ENCODE measurements around the gene ADORA1.

ADORA1 gene

GRCh38 chr1:203184467-203184866, 56.9 kb downstream of the ADORA1 start:
- in situ Hi-C loops (cut with MboI; ENCODE audit: low sequenced_read_pairs) = no loop called here

- in situ Hi-C loops (cut with MboI; ENCODE audit: low sequenced_read_pairs) = no loop called here
Observed at GRCh38 chr1:203185061-203185461, 57.5 kb downstream of the ADORA1 start.

GRCh38 chr1:203185585-203185984, 58.1 kb downstream of the ADORA1 start:
- in situ Hi-C loops (cut with MboI; ENCODE audit: low sequenced_read_pairs) = no loop called here

GRCh38 chr1:203186091-203186445, 58.5 kb downstream of the ADORA1 start:
- in situ Hi-C loops (cut with MboI; ENCODE audit: low sequenced_read_pairs) = no loop called here

- in situ Hi-C loops (cut with MboI; ENCODE audit: low sequenced_read_pairs) = no loop called here
Observed at GRCh38 chr1:203186446-203187303, 59.1 kb downstream of the ADORA1 start, which contains the start of gene CHI3L1. Gene CHI3L1 (minus strand): TSS chr1:203186704. CDS start chr1:203186623, 81 bp downstream.

- in situ Hi-C loops (cut with MboI; ENCODE audit: low sequenced_read_pairs) = no loop called here
Observed at GRCh38 chr1:203187304-203187685, 59.8 kb downstream of the ADORA1 start.

DNA sequence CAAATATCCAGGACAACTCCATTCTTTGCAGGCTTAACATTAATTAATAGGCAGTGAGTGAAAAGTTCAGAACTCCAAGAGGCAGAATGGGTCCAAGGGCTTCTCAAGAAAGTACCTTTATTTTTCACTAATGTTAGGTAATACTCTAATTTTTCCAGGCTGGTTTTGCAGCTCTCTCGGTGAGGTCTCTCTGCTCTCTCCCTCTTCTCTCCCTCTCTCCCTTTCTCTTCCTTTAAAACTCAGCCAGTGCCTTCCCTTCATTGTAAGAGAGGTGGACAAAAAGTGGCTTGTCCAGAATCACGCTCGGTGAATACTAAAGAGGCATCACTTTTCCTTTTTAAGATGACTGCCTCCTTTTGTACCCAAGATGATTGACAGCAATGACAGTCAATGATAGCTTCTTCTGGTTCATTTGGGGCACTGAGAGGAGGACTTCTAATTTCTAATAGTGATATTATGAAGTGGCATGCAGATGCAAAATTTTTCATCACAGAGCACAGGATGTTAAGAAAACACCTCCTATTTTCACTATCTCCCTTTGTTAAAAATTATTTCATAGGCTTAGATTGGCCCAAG, 60.3 kb downstream of the ADORA1 start:
- in situ Hi-C loops (cut with MboI; ENCODE audit: low sequenced_read_pairs) = no loop called here

- in situ Hi-C loops (cut with MboI; ENCODE audit: low sequenced_read_pairs) = no loop called here
Observed at GRCh38 chr1:203188686-203189232, 61.2 kb downstream of the ADORA1 start.

GRCh38 chr1:203189951-203190352, 62.4 kb downstream of the ADORA1 start:
- in situ Hi-C loops (cut with MboI; ENCODE audit: low sequenced_read_pairs) = no loop called here

DNA sequence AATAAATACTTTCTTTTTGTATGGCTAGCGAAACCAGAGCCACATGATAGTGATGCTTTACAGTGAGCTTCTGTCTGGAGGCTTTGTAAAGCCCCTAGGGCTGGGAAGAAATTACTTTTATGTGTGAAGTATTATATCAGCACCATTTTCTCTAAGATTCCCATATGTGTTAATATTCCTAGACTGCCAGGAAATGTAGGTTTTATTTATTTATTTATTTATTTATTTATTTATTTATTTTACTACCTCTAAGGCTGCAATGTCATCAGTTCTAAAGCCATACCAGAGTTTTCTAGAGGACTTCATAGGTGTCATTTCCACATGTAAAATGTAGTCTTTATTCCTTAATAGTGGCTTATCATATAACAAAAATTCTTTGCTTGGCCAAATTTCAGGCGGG, 63.4 kb downstream of the ADORA1 start:
- in situ Hi-C loops (cut with MboI; ENCODE audit: low sequenced_read_pairs) = no loop called here

DNA sequence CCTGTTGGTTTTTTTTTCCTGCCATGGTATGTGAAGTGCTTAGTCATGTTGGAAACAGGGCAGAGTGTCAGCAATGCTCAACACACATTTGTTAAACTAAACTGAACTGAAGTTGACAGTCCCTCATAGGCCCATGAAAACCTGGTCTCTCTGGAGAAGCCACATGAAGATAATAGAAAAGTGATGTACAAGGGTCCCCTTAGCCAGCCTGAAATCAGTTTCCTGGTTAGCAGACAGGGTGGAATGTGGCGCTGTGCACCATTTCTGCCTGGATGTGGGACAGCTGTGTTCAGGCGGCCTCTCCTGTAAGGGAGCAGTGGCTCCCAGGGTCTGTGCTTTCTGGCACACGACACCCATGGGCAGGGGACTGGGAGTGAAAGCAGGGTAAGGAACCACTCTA, 68.8 kb downstream of the ADORA1 start:
- in situ Hi-C loops (cut with MboI; ENCODE audit: low sequenced_read_pairs) = no loop called here

DNA sequence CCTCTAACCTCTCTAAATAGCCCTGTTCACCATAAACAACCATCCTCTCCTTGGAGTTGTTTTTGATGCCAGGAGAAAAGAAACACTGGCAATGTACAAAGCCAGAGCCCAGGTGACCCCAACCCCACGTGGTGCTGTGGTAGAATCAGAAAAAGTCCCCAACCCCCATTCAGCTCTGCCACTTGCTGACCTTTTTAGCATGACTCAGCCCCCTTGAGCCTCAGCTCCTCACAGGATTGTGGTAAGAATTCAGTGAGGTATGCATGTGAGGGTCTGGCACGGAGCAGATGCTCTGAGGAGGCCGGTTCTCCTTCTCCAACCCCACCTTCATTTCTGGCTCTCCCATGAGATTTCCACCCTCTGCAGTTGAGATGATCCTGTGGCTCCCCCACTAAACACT, 70.1 kb downstream of the ADORA1 start:
- in situ Hi-C loops (cut with MboI; ENCODE audit: low sequenced_read_pairs) = no loop called here

- in situ Hi-C loops (cut with MboI; ENCODE audit: low sequenced_read_pairs) = no loop called here
Observed at GRCh38 chr1:203199002-203199401, 71.5 kb downstream of the ADORA1 start.

DNA sequence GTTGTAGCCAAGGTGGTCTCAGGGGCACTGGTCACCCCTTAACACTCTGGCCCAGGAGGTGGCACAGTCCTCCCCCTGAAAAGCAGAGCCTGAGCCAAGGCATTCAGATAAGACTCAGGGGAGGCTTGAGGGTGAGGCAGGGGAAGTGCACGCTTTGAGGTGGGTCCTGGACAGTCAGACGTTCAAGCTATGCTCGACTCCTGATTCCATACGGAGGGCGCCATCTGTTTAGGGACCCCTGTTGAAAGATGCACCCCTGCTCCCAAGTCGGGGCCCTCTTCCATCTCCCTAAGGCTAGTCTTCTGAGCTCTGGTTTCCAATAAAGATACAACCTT, 71.9 kb downstream of the ADORA1 start:
- in situ Hi-C loops (cut with MboI; ENCODE audit: low sequenced_read_pairs) = no loop called here

GRCh38 chr1:203199816-203200571, 72.5 kb downstream of the ADORA1 start:
- in situ Hi-C loops (cut with MboI; ENCODE audit: low sequenced_read_pairs) = no loop called here

GRCh38 chr1:203200916-203201315, 73.4 kb downstream of the ADORA1 start:
- in situ Hi-C loops (cut with MboI; ENCODE audit: low sequenced_read_pairs) = no loop called here

GRCh38 chr1:203201516-203202205, 74.1 kb downstream of the ADORA1 start:
- in situ Hi-C loops (cut with MboI; ENCODE audit: low sequenced_read_pairs) = no loop called here

GRCh38 chr1:203202431-203203245, 75.1 kb downstream of the ADORA1 start:
- in situ Hi-C loops (cut with MboI; ENCODE audit: low sequenced_read_pairs) = no loop called here

GRCh38 chr1:203204756-203205155, 77.2 kb downstream of the ADORA1 start:
- in situ Hi-C loops (cut with MboI; ENCODE audit: low sequenced_read_pairs) = no loop called here

DNA sequence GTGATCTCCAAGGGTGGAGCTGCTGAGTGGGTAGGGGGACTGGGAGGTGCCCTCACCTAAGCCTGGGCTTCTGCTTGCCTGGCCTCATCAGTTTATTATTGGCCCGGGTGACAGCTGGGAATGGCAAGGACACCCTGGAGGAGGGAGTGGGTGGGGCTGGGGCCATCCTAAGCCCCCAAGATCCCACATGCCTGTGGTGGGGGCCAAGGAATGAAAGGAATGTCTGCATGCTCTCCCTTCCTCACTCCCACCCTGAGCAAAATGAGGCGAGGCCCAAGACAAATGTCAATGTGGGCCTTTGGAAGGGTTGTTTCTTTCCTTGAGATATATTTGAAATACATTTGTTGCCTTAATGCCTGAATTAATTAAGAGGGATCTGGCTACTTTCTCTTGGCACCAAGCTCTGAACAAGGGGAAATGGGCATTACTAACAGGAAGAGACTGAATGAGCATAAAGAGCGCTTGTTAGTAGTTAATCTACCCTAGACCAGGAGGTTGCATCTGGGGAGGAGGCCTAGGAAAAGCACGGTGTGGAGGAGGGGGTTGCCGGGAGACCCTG, 78.7 kb downstream of the ADORA1 start:
- in situ Hi-C loops (cut with MboI; ENCODE audit: low sequenced_read_pairs) = no loop called here

All from HL-60/S4 (cell line).